GM18502 (cell line): ENCODE measurements around the gene ARHGAP6.
"Not testable (repeated sequence)": the region's sequence is repeated elsewhere in the genome, so short reads cannot be mapped to it uniquely, and the experiment has no call there.

Experiments used
- ATAC-seq: cut with Tn5 transposase; IDR thresholded peaks from one replicate; pipeline ENCODE4 v1.9.1; 2021; ENCODE audit warnings: mild to moderate bottlenecking; ENCODE audit not compliant: unreplicated experiment, poor library complexity

The ARHGAP6 gene

DNA sequence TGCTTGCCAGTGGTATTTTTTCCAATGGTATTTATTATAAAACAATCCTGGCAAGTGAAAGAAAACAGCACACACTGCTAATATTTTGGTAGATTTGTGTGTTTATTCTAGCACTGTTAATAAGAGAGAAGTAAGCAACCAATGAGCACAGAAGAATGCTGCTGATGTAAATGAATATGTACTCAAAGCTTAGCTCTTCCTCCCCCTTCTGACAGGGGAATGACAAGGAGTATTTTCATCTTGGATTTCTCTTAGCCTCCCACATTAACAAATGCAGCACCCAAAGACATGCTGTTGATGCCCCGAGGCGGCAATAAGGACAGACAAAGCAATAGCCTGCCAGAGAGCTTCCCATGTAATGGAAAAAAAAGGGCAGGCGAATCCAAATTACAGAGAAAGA is 18.6 kb downstream of the ARHGAP6 start:
- no peak for ATAC-seq

DNA sequence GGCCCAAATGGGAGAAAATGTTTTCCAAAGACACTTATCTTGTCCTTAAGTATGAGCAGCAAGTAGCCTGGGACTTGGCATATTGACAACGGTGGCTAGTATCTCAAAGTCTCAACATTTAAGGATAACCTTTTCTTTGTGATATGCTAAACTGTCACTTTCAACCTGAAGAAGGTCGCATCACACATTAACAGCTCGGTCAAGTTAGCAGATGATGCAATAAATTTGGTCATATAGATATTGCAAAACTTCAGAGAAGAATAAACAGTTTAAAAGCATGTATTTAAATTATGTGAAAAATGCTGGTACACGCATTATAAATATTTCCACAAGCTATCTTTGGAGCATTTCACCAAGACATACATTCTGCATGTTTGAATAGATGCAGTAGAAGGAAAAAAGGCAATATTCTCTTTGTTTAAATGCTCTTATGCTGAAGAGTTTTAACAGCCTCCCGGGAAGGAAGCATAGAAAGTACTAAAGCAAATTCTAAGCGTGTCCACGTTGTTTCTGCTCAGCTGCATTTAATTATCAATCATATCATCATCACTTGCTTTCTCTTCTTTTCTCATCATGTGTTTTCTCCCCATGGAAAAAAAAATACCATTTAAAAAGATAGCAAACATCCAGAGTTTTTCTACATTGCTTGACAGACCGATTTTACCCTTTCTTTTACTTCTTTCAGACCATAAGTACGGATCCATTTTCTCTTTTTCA is 24.2 kb downstream of the ARHGAP6 start:
- ATAC-seq, result no peak

DNA sequence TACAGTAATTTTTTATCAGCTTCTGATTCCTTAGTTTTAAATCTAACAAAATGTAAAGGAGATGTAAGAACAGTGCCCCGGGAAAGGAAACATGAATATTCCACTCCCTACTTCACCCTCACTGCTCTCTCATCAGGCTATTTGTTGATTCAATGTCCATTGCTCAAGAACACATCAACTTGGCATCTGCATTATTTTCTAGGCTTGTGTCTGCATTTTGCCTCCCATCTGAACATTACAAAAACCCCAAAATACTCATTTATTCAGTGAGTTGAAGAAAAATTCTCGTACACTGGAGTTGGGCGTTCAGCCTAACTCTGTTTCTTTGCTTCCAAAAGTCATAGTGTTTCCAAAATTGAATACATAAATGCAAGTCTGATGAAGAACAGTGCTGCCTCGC is 25.6 kb downstream of the ARHGAP6 start:
- ATAC-seq, result no peak

DNA sequence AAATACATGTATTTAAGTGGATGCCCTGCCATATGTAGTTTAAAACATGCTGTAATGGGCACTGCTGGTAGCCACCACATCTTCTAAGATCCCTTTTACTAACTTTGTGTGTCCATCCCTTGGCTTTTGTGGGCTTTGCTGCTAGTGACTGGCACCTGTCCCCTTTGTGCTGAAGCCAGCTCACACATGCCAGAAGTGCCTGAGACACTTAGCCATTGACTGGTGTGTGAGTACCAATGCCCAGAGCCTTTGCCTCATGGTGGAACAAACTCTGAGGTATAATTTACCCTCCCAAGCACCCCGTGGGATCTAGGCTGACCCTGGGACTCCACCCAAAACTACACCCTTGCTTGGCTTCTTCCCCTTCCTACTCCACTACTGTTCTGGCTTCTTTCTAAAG is 33.0 kb downstream of the ARHGAP6 start:
- ATAC-seq, result no peak

DNA sequence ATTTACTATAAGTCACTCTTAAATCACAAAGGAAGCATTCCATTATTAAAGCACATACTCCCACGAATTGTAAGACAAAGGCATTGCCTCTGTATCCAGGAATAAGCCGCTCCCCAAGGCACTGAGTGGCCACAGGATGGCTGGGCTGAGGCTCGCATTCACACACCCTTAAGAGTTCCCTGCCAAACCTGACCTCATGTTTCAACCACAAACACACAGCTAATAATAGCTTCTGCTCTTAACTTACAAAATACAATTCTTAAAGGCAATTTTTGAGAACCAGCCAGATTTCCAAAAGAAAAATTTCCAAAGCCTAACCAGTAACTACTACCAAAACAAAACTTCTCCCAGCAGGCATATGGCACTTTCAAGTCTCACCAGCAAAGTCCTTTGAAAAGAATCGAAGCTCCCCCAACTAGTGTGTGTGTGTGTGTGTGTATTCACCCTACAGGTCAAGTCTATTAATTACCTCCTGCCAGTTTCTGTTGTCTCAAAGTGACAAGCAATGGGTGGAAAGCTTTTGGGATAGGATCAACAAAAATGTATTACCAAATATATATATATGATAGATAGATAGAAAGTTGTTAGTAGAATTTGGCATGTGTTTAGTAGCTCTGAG is 36.0 kb downstream of the ARHGAP6 start:
- peak; percentile 87 for ATAC-seq

DNA sequence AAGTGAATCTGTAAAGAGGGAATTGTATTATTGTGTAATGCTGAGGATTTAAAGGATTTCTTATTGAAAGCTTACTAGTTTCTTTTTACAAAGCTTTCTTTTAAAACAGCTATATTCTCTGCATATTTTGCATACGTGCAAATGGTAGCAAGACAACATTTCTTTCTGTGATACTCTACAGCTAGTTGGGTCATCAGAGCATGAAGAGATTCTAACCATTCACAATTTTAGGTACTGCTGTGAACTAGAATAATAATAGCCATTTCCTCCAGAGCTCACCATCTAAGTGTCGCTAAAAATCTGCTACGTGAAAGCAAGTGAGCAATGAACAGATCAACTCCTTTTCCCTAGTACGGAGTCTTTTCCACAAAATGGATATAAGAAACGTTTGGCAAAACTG is 37.3 kb downstream of the ARHGAP6 start:
- no peak for ATAC-seq

DNA sequence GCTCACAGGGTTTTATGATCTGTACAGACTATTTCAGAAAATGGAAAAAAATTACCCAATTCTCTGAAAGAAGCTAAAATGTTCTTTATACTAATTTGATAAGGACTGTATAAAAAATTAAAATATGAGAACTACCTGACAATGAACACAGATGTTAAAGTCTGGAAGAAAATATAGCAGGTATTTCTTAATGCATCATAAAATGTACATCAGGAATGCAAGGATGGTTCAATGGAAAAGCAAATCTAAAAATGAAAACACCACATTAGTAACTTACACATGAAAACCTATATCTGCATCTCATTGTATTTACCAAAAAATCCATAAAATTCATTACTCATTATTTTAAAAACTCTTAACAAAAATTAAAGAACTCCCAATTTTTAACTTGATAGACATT is 39.4 kb downstream of the ARHGAP6 start:
- no peak for ATAC-seq

DNA sequence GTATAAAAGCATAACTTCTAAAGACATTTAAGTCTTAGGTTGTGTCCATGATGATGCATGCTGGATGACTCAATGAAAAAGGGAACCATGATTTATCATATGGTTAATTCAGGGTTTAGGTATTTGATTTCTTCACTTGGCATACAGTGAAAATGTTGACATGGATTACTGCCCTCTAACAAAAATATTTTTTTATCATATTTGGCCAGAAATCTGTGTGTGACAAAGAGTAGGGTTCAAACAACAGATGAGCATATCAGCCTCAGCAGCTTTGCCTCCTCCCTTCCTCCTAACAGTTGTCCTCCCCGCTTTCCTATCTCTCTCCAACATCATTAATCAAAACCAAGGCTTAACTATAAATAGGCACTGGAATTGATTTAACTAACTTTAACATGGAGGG is 46.3 kb downstream of the ARHGAP6 start:
- ATAC-seq, result no peak

DNA sequence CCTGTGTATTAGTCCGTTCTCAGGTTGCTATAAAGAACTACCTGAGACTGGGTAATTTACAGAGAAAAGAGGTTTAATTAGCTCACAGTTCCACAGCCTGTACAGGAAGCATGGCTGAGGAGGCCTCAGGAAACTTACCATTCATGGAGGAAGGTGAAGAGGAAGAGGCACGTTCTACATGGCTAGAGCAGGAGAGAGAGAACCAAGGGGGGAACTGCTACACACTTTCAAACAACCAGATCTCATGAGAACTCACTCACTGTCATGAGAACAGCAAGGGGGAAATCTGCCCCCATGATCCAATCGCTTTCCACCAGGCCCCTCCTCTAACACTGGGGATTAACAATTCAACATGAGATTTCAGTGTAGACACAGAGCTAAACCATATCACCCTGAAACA is 51.5 kb downstream of the ARHGAP6 start:
- not testable (repeated sequence) for ATAC-seq

DNA sequence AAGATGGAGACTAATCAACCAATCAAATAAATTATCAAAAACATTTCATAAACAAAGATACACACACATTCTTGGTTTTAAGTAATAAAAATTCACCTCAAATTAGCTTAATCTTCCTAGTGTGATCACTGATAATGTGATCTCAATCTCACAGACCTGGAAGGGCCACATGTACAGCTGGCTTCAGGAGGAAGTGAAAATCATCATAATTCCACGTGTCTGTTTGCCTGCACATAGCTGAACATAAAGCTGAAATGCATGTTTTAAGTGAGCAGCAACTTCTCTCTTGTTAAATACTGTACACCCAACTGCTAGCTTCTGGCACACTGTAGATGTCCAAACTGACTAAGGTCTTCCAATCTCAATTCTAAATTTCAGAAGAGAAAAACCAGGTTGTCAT is 53.8 kb downstream of the ARHGAP6 start:
- ATAC-seq, result peak; percentile 71

DNA sequence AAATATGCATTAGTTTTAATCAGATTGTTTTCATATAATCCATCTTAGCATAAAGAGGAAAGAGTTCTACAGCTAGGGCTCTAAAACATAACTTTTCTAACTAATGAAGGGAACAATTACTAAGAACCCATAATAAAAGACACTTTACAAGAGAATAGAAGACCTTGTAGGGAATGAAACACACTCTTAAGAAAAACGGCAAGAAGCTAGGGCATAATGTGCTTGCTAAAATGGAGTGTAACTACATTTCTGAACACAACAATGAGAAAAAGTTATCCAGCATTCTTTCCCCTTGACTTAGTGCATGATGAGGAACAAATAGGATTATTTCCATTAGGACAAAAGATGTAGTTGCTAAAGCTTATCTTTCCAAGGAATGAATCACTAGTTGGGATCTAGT is 54.6 kb downstream of the ARHGAP6 start:
- ATAC-seq, result no peak

DNA sequence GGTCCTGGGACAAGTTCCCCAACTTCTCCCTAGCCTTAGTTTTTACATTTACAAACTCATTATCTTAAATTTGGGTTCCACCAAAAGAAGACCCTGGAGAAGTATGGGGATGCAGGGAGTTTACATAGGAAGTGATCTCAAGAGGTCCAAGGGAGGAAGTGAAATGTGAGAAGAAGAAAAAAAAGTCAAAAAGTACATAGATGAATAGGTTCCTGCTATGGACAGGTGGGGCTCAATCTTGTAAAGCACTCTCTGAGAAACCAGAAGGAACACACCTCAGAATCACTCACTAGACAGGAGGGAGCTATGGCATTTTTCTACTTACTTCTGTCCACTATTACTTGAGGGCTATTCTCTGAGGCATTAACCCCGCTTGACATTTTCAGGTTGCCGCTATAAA is 56.6 kb downstream of the ARHGAP6 start:
- peak; percentile 78 for ATAC-seq

DNA sequence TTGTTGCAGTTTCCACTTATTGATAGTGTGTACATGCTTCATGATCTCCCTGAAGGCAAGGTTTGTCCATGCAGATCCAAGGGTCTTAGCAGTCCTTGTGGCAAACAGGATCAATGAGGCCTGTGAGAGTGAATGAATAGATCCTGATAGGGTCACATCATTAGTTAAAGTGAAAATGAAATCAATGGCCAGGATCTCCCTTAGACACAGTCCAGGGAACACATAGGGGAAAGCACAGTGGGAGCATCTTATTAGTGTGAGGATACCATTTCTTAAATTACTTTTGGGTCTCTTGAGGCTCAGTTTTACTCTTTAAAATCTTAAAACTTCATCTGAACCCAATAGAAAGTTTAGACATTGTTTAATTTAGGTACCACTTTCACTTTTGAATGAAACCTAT is 59.3 kb downstream of the ARHGAP6 start:
- ATAC-seq, result no peak

DNA sequence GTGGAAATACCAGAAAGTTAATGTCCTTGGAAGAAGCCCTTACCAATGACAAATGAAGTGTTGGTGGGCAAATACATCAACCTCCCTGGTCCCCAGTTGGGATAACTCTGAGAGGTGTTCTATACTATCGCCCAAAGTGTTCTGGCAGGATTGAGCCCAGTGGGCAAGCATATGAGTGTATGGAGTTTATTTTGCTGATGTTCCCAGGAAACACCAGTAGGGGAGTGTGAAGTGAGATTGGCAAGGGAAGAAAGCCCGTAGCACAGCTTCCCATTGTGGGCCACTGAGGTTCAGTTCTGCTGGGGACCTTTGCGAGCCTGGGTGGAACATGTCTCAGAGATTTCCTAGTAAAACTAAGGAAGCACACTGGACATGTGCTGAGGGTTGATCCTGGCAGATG is 65.1 kb downstream of the ARHGAP6 start:
- no peak for ATAC-seq

DNA sequence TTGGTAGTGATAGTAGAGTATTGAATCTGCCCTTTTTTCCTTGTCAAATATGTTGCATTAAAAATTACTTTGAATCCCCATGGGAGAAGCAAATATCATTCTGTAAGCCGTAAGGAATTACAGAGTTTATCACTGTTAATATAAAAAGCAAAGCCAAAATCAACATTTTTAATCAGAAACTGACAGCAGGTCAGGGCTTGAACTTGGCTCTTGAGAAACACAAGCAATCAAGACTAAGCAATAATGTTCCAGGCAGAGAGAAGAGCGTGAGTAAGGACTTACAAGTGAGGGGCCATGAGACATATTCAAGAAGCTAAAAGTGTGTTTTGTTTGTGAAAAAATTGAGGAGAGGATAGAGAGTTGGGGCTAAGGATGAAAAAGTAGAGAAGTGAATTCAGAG is 68.2 kb downstream of the ARHGAP6 start:
- no peak for ATAC-seq

DNA sequence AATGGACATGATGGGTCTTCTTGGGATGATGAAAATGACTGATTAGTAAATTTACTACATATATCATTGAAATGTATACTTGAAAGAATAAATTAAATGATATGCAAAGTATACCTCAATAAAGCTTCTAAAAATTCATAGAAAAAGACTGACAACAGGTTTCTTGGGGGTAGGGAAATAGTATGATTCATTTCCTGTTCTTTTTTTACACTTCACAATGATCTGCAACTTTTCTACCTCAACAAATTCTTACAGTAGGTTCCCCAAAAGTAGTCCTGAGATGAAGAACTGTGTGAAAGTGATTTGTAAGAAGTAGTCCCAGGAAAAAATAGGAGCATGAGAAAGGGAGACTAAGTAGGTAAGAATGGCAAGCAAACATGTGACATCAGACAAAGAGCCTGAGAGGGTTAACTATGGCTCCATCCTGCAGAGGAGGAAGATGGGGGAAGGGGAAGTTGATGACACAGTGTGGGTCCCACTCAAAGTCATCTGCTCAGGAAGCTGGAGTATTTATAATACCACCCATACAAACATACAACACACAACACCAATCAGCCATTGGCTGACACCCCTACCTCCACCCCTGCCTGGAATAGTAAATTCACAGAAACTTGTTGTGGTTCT is 73.9 kb downstream of the ARHGAP6 start:
- peak; percentile 48 for ATAC-seq

DNA sequence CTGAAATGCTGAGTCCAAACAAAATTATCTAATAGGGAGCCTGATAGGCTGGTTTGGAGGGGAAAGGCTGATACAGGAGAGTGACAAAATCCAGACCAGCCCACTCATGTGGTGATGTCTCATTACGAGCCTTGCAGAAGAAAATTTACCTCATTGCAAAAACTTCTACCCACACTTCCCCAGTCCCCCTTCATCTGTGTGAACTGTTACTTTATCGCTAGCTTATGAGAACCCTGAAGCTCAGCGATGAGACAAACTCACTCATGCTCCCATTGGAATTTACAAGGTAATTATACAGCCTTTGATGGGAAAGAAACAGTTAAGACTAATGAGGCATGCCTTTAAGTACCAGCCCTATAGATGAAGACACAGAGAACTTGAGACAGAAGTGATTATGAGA is 76.1 kb downstream of the ARHGAP6 start:
- no peak for ATAC-seq

DNA sequence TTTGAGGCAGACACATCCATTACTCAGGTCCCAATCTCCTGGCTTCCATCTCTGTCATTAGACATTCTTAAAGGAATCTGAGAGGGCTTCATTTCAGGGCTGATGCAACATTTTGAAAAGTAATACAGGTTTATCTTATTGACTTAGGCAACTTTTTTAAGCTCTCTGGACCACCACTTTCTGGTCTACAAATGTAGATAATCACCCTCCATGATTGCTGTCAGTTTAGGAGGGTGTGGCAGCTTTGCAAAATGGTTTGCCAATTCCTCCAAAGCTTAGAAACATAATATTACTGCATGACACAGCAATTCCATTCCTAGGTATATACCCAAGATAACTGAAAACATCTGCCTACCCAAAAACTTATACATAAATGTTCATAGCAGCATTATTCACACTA is 77.6 kb downstream of the ARHGAP6 start:
- no peak for ATAC-seq

DNA sequence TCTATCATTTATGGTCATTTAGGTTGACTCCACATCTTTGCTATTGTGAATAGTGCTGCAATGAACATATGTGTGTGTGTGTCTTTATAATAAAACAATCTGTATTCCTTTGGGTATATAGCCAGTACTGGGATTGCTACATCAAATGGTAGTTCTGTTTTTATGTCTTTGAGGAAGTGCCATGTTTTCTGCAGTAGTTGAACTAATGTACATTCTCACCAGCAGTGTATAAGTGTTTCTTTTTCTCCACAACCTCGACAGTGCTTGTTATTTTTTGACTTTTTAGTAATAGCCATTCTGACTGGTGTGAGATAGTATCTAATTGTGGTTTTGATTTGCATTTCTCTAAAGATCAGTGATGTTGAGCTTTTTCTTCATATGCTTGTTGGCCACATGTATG is 80.5 kb downstream of the ARHGAP6 start:
- ATAC-seq, result no peak

DNA sequence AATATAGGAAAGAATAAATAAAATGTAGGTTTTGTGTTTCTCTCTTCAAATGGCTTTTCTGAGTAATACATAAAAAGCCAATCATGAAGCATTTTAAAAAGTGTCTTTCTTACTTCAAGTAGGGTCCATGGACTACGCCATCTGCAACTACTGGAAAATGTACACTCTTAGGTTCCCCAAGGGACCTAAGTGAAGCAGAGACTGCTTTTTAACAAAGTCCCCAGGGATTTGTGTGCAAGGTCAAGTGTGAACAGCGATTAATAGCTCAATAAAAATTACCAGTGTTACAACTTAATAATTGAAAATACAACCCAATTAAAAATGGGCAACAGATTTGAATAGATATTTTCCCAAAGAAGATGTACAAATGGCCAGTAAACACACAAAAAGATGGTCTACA is 84.9 kb downstream of the ARHGAP6 start:
- ATAC-seq, result no peak

DNA sequence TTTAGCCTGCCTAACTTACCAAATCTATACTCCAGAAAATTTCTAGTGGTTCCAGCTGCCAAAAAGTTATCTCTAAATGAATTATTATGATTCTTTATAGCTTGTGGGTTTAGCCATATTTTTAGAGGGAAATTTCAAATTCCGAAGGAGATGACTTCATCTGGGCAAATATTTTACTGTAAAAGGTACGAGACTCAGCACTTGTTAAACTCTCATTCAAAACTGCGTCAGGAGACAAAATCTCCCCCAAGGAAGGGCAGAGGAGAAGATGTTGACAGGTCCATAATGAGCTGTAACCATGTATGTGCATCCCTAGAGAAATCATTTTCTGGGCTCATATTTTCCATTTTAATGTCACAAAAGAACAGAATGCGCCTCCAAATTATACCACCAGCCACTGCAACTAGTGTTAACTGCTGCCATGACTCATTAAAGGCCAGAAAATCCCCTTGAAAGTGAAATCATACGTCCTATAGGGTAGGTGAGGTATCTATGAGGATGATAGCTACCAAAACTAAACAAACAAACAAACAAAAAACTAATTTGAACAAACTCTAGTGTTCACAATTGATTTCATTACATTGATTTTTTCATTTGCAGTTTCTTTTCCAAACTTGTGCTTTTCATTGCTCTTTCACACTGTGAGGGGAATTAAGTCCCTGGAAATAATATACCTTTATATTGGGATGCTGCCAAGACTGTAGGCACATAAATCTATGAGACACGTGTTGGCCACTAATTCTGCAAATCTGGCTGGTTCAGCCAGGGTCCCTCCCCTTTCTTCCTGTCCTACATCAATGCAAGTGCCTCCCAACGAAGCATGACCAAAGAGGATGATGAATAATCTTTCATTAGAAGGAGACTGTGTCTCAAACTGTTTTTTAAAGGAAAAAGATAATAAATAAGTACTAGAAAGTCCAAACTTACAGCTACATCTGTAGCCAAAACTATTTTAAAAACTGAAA is 85.8 kb downstream of the ARHGAP6 start:
- ATAC-seq, result no peak
